GM21360 (cell line): ENCODE measurements around the gene ENTHD1.
"Not testable (repeated sequence)": the region's sequence is repeated elsewhere in the genome, so short reads cannot be mapped to it uniquely, and the experiment has no call there.

Source experiments
- ATAC-seq: cut with Tn5 transposase; IDR thresholded peaks from one replicate; pipeline ENCODE4 v1.9.1; 2021; ENCODE audit warnings: mild to moderate bottlenecking, moderate library complexity; ENCODE audit not compliant: unreplicated experiment

ENTHD1 gene

DNA sequence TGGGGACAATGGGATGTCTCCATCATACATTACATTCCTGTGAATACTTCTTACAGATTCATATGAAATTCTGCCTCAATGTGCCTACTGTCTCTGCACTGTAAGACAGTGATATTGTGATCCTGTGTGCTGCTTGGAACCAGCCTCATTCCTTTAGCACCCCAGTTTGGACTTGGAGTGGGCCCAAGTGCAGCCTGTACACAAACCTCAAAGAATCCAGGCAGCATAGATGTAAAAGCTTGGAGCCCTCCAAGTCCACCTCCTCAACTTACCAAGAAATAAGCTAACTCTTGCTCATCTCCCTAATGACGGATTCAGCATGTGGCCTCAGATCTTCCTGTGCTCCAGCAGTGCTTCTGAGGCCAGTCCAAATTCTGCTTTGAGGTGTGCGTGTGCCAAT, 31.7 kb upstream of the ENTHD1 start:
- no peak for ATAC-seq

DNA sequence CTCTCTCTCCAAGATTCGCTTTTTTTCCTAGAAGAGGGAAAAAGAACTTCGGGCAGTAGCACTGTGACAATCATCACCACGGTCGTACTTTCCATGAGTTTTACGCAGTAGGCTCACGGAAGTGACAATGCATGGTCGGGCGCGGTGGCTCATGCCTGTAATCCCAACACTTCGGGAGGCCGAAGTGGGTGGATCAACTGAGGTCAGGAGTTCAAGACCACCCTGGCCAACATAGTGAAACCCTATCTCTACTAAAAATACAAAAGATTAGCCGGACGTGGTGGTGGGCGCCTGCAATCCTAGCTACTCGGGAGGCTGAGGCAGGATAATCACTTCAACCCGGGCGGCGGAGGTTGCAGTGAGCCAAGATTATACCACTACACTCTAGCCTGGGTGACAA, 30.7 kb upstream of the ENTHD1 start:
- ATAC-seq, result no peak

DNA sequence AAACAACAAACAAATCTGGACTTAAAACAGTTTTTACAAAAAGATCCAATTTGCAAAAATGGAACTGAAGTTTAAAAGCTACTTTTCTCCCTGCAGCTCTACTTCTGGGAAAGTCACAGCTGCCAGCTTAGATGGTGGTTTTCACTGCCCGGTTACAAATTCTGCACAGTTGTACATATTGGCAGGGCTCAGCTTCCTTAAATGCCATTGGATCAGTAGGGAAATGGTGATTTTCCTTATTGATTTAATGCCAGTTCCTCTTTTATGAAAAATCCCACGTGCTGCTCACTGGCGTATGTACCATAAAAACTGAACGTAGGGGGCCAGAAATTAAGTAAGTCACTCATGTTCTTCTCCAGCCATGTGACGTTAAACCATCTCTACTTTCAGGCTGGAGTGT, 30.1 kb upstream of the ENTHD1 start:
- no peak for ATAC-seq

- ATAC-seq, result no peak
Observed at GRCh38 chr22:39920134-39920743, 26.7 kb upstream of the ENTHD1 start.

GRCh38 chr22:39917776-39918495, 24.4 kb upstream of the ENTHD1 start:
- no peak for ATAC-seq

GRCh38 chr22:39917197-39917643, 23.7 kb upstream of the ENTHD1 start:
- ATAC-seq, result no peak

DNA sequence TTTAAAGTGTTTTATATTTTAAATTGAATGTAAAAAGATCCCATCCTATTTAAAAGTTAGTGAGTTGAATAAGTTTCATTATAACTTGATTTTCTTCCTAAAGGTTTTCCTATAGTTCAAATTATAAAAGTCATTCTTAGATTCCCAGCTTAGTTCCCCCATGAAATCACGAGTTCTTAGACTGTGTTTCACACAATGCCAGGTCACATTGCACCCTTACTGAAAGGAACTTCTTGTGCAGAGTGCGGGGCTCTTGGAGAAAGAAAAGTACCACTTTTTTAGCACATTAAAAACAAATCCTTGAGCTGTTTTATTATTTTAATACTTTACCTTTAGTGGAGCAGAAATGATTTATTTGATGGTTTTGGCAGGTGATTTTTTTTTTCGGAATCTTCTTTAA, 22.9 kb upstream of the ENTHD1 start:
- ATAC-seq, result no peak

- ATAC-seq, result no peak
Observed at GRCh38 chr22:39915295-39915726, 21.8 kb upstream of the ENTHD1 start.

DNA sequence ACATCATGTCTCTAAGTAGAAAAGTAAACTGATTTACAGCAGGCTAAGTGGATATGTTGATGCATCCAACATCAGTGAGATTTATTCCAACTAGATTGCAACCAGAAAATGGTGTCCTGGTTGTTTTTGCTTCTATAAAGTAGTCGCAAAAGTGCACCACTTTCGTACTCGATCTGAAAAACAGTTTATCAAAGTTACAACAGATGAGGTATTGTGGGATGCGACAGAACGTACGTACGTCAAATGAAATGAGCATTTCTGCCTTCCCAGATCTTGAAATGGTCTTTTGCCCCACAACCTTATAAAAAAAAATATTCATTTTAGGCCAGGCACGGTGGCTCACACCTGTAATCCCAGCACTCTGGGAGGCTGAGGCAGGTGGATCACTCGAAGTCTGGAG, 21.0 kb upstream of the ENTHD1 start:
- ATAC-seq, result no peak

DNA sequence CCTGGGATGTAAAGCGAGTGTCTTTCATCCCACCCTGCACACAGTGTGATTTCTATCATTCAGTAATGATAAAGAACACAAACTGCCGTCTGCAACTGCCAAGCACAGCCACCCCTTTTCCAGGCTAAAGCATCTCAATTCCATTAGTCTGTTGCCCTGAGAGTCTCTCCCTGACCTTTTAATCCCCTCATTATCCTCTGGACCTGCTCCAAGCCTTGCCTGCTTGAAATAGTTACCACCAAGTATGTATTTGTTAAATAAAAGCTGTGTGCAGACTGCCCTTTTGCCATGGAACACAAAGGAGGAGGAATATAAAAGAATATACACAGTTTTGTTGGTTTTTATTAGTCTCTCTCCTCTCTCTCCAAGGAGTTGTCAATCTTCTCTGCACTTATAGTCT, 20.3 kb upstream of the ENTHD1 start:
- no peak for ATAC-seq

DNA sequence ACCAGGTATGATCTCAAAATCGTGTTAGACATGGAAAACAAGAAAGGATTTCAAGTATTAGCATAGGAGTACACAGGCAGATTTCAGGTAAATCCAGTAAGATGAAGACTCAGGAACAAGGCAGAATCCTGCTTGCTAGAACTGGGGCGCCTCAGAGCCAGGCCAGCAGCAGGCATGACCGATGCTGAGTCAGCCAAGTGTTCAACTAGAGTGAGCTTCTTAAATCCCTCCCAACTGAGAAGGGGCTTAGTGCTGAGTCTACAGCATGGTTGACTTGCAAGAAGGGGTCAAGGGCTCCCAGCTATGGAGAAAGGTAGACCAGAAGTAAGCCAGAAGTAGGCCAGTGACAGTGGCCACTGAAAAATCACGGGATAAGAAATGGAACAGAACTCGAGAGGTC, 19.8 kb upstream of the ENTHD1 start:
- ATAC-seq, result no peak

- no peak for ATAC-seq
Observed at GRCh38 chr22:39910876-39911613, 17.5 kb upstream of the ENTHD1 start.

- ATAC-seq, result no peak
Observed at GRCh38 chr22:39908737-39909136, 15.2 kb upstream of the ENTHD1 start.

DNA sequence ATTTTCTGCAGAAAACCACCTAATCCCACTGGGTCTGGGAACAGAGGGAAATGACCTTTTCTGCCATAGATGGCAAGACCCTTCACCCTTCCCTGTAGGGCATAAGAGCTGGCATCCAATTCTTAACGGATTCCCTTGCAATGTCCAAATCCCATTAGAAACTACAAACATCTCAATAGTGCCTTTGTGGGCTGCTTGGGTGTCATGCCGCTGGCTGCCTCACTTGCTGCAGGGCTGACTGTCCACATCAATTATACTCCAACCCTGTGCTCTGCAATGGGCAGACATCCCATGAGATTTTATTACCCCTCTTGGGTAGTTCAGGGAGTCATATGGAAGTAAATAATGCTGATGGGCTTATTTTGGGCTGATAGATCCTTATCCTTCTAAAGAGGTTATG, 14.6 kb upstream of the ENTHD1 start:
- no peak for ATAC-seq

GRCh38 chr22:39907605-39908097, 14.1 kb upstream of the ENTHD1 start:
- ATAC-seq, result no peak

DNA sequence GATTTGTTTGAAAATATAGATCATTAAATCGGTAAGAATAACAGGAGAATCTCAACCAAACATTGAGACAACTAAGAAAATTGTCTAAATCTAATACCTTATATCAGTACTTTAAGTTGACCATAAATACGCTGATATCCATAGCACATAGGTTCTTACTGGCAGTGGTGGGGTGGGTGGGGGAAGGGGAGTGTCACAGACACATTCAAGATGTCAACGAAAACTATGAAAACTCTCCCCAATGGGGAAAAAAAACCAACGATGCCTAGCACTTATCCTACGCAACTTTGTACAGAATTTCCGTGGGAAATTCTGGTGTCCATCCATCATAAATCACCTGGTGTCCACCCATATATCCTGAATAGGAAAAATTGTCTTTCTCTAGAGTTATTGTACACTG, 13.5 kb upstream of the ENTHD1 start:
- ATAC-seq, result no peak

GRCh38 chr22:39906207-39906606, 12.6 kb upstream of the ENTHD1 start:
- ATAC-seq, result no peak

GRCh38 chr22:39905687-39906086, 12.1 kb upstream of the ENTHD1 start:
- ATAC-seq, result no peak

DNA sequence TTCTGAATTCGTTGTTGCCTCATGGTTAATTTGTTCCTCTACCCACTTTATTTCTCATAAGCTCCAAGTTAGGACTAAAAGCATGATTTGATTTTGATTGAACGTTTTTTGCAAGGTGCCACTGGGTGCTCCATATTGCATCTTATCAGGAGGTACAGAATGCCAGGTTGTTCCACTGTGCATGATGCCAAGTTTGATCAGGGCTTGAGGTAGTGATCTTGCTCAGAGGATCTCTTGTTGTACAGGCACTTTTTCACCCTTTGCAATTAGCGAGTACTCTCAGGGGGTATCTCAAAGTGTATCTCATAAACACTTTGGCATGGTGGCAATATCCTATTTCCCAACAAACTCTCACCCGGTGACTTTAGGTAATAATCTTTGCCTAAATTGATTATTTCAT, 11.3 kb upstream of the ENTHD1 start:
- no peak for ATAC-seq

DNA sequence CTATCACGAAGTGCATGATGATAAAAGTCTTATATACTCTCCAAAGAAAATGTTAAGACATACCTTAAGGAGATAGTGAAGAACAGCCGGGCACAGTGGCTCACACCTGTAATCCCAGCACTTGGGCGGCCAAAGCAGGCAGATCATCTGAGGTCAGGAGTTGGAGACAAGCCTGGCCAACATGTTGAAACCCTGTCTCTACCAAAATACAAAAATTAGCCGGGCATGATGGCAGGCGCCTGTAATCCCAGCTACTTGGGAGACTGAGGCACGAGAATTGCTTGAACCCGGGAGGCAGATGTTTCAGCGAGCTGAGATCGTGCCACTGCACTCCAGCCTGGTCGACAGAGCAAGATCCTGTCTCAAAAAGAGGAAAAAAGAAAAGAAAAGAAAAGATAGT, 10.5 kb upstream of the ENTHD1 start:
- not testable (repeated sequence) for ATAC-seq

GRCh38 chr22:39901565-39902146, 8.1 kb upstream of the ENTHD1 start:
- no peak for ATAC-seq
